Frontal cortex (tissue), 4 donors: Measurements from ENCODE around the gene PRKD1. TPM values are rescaled to one million over a fixed set of nuclear protein-coding genes. Genes with fewer than 3 reads are reported as not detected.
"Not testable (repeated sequence)": the region's sequence is repeated elsewhere in the genome, so short reads cannot be mapped to it uniquely, and the experiment has no call there.

Experiments used
- DNase-seq, 2 donors: peaks; one replicate each; pipeline ENCODE4 v3.0.0; 2012; ENCODE audit warnings: low spot score in 2 of 2
- FAIRE-seq: peaks from 2 replicates; lab custom pipeline; 2012; peaks lifted over from hg19 to GRCh38; lab: Jason Lieb, UNC
- total RNA-seq: library from RNA; depleted of rRNA; stranded (reverse); fragments of >200 nt; gene quantifications from one replicate; pipeline ENCODE4 v1.2.3, GENCODE V29; 2014
- donor health status: control.
- donor health status: control.
- donor health status: control.

PRKD1 gene
- total RNA-seq, 1 donor from 2014 or later: 17.1 TPM

DNA sequence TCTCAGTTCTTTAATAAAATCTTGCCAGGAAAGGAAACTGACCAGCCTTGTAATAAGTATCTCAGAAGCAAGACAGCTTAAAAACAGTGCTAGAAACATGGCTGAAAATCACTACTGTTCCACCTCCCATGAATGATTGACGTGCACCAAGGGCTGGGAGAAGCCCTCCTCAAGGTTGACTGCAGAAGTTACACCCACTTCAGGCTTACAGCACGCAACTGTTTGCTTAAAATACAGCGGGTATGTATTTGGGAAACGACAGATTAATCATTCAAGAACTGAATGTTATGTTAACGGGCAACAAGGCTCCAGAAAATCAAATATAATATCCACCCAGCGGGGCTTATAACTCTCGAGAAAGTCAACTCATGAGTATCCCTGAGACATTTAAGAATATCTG lies 22.1 kb downstream of the PRKD1 start:
- no peak for DNase-seq

DNA sequence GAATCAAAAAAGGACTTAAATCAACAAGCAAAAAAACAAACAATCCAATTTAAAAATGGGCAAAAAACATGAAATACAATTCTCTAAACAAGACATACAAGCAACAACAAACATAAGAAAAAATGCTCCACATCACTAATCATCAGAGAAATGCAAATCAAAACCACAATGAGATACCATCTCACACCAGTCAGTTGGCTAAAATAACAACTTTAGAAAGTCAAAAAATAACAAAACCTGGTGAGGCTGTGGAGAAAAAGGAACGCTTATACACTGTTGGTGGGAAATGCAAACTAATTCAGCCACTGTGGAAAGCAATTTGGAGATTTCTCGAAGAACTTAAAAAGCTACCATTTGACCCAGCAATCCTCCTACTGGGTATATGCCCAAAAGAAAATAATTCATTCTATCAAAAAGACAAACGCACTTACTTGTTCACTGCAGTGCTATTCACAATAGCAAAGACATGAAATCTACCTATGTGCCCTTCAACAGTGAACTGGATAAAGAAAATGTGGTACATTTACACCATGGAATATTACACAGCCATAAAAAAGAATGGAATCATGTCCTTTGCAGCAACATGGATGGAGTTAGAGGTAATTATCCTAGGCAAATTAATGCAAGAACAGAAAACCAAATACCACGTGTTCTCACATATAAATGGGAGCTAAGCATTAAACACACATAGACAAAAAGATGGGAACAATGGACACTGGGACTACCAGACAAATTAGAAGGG lies 26.9 kb downstream of the PRKD1 start:
- FAIRE-seq: no peak
- no peak for DNase-seq

More for the DNA sequence above, 22.1 kb downstream of the PRKD1 start:
- no peak for FAIRE-seq

DNA sequence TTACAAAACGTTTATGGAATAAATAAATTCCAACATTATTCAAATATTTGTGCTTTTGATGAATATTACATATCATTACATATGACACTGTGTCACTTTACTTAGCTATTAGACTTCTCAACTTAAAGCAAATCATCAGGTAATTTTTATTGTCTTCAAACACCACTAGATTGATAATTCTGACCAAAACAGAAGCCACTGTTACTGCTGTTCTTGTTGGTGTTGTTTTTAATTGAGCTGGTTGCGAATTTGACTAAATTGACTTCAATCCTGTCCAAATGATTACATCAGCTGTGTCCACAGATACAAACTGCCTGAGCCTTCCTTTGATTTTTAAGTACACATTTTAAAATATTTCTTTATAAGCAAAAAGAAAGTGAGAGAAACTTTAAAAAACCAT lies 29.2 kb downstream of the PRKD1 start:
- DNase-seq (no peak), FAIRE-seq (no peak)

DNA sequence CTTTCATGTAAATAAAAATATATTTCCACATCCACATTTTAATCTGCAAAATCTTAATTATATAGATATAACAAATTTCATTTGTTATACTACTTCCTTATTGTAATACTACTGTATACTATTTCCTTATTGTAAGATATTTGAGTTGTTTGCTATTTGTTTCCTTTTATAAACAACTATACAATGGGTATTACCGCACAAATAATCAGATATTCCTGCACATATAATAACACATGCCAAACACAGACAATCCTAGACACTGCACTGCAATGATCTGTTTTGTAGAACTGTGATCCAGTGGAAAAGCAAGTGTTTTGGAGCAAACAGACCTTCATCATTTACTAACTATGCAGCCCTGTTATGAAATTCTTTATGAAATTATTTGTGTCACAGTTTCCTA lies 30.5 kb downstream of the PRKD1 start:
- DNase-seq (no peak), FAIRE-seq (no peak)

DNA sequence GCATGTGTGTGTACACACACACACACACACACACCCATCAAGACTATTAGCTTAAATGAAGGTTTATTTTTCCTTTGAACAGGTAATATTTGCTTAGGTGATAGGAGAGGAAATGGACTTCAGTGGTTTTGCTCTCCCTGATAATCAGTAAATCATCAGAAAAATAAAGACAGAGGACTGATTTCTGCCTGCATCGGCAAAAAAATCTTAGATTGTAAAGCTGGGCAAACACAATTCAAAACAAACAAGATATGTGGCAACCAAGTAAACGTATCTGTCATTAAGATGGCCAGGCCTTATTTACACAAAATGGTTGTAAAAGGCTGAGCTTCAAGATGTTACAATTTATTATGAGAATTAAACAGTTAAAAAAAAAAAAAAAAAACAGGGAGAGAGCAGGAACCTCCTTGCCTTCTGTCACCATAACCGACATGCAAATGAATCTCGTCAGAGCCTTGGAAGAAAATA lies 31.3 kb downstream of the PRKD1 start:
- no peak for DNase-seq
- no peak for FAIRE-seq

DNA sequence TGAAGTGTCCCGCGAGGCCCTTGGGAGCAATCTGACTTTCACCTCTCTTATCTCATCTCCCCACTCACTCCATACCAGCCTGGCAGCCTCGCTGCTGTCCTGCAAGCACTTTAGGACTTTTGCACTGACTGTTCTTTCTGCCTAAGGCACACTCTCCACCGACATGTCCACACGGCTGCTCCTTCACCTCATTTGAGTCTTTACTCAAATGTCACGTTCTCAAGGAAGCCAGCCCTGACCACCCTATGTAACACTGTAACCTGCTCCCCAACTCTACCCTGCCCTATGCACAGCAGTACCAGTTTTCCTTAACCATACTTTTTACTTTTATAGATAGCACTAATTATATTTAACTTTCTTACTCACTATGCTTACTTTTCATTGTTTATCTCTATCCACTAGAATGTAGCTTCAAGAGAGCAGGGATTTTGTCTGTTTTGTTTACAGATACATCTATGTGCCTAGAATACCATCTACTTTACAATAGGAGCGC lies 32.0 kb downstream of the PRKD1 start:
- no peak for FAIRE-seq
- no peak for DNase-seq

DNA sequence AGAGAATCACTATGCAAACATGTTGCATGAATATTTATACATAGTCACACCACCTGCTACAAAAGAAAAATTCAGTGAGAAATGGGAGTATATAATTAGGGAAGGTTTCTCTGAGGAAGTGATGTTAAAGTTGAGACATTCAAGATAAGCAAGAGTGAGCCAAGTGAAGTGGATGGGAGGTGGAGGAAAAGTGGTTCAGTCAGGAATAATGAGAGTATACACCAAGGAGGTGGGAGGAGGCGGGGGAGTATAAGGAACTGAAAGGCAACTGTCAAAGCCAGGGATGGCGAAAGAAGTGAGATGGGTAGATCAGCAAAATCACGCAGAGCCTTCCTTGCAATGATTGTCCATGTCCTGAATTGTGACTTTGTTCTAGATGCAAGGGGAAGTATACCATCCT lies 33.7 kb downstream of the PRKD1 start:
- FAIRE-seq (no peak), DNase-seq (no peak)

DNA sequence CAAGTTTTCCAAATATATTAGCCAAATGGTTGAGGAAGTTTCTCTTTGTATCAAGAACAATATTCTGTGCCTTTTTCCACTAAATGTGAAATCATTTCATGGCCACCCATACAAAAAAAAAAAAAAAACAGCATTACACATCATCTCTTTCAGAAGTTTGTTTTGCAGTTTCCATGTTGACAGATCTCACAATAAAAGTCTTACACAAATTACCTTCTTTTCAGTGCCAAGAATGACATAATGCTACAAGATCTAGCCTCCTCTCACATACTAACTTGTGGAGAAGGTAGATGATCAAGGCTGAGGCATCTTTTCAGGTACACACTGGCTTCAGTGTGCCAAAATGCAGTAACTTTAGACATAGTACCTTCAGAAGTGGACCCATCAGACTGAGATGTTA lies 35.3 kb downstream of the PRKD1 start:
- DNase-seq: no peak
- no peak for FAIRE-seq

DNA sequence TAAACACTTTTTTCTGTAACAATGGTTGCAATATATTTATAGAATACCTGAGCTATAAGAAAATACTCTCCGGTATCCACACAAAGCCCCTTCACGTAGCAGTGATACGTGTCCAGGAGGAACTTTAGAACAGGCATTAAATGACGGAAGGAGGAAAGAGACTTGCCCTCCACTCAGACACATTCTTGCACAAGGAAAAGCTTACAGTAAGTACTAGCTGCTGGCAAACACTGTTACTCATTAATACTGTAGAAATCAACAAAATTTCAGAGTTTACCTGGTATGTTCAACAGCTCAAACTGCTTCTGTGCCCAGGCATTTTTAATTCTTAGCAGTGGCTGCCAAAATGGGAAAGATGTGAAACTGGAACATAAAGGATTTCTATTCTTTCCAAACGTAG lies 41.7 kb downstream of the PRKD1 start:
- no peak for DNase-seq
- FAIRE-seq: no peak

DNA sequence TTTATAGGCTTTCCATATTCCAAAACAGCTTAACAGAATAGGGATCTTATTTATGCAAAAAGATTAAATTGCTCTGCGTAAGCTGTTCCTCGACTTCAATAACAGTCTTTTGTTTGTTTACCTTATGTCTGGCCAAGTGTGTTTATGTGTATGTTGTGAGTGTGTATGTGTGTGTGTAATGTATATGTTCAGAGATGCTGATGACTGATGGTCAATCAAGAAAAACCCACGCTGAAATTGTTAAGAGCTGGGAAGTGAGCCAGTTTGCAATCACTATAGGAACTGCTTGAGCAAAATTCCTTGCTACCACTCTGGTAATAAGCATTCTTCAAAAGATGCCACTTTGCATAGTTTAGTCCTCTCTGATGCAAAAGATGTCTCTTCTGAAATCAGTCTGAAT lies 59.6 kb downstream of the PRKD1 start:
- DNase-seq: no peak
- FAIRE-seq: no peak

DNA sequence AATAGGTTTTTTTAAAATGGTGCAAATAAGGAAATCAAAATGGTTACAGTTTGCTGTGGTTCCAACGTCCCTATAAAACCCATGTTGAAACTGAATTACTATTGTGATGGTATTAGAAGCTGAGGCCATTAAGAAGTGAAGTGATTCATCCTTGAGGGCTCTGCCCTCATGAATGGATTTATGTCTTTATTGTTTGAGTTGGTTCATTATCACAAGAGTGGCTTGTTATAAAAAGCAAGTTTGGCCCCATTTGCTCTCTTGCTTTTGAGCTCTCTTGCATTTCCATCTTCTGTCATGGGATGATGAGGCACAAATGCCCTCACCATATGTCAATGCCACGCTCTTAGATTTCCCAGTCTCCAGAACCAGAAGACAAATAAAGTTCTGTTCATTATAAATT lies 62.3 kb downstream of the PRKD1 start:
- no peak for FAIRE-seq
- DNase-seq: no peak

DNA sequence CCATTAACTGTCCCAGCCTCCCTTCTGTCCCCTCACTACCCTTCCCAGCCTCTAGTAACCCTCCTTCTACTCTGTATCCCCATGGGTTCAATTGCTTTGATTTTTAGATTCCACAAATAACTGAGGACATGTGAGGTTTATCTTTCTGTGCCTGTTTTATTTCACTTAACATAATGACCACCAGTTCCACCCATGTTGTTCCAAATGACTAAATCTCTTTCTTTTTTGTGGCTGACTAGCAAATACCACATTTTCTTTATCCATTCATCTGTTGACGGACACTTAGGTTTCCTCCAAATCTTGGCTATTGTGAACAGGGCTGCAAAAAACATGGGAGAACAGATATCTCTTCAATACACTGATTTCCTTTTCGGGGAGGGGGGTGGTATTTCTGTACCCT lies 65.7 kb downstream of the PRKD1 start:
- DNase-seq (no peak), FAIRE-seq (no peak)

DNA sequence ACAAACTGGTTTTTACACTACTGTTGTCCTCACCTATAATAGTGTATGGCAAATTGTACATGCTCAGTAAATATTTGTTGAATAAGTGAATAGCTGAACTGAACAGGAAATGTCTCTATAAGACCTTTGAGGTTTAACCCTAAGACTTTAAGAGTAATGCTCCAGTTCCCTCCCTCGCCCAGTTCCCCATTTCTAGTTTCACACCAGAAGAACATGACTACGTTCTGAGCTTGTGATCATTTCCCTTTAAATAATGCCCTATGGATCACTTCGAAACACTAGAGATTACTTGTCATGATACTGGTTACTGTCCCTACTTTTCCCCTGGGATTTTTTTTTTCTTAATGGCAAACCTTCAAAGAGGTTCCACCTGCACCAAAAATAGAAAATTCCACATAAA lies 69.3 kb downstream of the PRKD1 start:
- no peak for DNase-seq
- FAIRE-seq: no peak

DNA sequence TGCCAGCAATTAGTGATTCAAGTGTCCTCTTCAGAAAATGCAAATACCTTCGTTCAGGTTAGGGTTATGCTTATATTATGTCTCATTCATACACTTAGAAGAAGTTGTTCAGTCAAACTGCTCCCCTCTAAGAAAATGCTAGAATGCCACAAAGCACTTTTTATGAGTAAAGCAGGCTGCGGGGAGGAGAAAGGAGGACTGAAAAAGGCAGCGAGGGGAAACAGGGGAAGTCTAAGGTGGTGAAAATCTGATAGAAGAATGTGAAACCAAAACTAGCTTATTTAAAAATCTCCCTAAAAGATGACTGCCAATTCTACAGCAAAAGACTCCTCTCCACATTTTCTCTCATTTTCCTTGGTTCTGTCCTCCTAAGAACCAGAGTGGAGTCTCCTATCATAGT lies 70.1 kb downstream of the PRKD1 start:
- FAIRE-seq (no peak), DNase-seq (no peak)

DNA sequence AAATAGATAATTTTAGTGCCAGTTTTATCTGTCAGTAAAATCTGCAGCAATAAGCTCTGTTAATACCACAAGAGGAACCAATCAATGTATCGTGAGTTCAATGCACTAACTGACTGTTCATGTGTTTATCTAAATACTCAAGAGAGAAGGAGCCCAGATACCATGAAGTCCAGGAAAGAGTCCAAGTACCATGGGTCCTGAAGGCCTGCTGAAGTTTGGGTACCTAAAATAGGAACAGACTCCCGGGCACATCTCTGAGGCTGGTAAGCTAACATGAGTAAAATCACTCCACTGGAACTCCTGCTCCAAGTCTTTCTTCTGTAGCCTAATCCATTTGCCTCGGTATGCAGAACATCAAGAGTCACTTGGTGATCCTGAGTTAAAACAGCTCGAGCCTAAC lies 71.1 kb downstream of the PRKD1 start:
- DNase-seq: no peak

DNA sequence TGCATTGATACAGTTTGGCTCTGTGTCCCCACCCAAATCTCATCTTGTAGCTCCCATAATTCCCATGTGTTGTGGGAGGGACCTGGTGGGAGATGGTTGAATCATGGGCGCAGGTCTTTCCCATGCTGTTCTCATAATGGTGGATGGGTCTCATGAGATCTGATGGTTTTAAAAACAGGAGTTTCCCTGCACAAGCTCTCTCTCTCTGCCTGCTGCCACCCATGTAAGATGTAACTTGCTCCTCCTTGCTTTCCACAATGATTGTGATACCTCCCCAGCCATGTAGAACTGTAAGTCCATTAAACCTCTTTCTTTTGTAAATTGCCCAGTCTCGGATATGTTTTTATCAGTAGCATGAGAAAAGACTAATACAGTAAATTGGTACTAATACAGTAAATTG lies 74.0 kb downstream of the PRKD1 start:
- FAIRE-seq, DNase-seq: not testable (repeated sequence)

More for the DNA sequence above, 71.1 kb downstream of the PRKD1 start:
- FAIRE-seq: no peak

DNA sequence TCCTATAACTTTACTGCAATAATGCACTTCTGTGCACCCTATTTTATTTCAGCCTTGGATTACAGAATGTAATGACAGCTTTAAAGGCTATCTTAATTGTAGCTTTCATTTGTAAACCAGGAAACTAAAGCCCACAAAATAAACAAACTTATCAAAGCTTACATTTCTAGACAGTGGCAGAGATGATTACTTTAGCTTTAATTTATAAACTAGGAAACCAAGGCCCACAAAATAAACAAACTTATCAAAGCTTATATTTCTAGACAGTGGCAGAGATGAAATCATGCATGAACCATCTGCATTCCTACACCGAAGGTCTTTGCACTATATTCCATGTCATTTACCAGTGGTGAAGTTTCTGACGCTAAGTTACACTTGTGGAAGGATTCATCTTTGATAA lies 74.4 kb downstream of the PRKD1 start:
- FAIRE-seq (no peak), DNase-seq (no peak)

DNA sequence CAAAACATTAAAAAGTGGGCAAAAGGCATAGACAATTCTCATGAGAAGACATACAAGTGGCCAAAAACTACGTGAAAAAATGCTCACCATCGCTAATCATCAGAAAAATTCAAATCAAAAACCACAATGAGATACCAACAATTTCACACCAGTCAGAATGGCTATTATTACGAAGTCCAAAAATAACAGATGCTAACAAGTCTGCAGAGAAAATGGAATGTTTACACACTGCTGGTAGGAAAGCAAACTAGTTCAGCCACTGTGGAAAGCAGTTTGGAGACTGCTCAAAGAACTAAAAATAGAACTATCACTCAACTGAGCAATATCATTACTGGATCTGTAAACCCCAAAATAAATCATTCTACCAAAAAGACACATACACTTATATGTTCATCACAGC lies 76.2 kb downstream of the PRKD1 start:
- DNase-seq (no peak), FAIRE-seq (no peak)

DNA sequence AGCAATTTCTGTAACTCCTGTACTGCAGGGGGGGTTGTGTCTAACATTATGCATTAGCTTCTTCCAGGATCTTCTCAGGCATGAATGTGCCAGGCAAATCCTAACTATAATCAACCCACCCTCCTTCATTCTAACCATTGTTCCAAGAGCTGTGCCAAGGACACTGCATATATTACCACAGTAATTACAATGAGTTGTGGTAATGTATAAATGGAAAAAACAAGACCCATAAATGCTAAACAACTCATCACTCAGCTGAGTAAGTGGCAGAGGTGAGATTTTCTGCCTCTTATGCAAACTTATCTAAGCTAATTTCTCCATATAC lies 80.6 kb downstream of the PRKD1 start:
- FAIRE-seq (no peak), DNase-seq (no peak)

DNA sequence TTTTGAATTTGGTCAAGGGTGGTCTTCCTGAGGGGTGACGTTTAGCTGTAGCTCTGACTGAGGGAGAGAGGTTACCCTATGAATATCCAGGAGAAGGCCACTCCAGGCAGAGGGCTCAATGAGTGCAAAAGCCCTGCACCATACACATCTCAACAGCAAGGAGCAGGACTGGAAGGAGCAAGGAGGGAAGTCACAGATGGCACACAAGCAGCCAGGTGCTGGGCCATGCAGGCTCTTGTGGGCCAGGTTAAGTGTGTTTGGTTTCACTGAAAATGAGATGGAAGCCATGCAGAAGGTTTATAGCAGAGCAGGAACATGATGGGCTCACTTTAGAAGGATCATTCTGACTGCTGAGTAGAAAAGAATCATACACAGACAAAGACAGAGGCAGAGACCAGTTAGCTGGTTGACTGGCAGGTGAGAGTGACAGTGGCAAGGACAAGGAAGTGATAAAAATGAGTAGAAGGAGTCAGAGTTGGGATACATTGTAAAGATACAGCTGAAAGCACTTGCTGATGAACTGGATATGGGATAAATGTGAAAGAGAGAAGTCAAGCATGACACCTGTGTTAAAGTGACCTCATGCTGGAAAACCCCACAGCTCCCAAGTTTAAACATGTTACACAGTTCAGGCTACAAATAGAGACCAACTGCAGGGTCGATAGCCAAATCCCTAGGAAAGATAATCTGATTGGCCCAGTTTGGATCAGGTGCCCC lies 81.2 kb downstream of the PRKD1 start:
- DNase-seq (no peak), FAIRE-seq (no peak)

DNA sequence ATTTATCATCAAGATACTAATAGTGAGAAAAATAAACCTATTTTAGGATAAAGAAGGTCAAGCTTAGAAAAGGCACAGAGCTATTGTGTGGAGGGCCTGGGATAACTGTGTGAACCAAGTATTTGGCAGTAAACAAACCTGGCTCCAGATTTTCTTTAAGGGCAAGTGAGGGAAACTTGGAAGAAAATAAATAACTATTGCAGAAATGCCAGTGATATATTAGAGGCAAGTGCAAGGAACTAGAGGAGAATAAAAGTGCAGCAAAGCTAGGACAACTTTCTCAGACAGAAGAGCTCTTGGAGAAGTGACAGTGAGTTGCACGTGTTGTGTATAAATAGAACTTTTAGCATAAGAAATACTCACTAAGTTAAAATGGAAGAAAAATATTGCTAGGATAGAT lies 83.7 kb downstream of the PRKD1 start:
- DNase-seq: no peak
- no peak for FAIRE-seq

DNA sequence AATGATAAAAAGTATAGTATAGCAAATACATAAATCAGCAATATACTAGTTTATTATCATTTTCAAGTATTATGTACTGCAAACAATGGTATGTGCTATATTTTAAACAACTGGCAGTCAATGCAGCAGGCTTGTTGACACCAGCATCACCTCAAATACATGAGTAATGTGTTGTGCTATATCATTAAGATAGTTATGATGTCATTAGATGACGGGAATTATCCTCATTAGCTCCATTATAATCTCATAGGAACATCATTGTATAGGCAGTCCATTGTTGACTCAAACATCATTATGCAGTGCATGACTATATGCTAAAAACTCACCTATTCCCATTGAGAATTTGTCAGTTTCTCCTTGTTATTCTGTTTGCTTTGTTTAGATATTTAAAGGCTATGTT lies 85.4 kb downstream of the PRKD1 start:
- FAIRE-seq (no peak), DNase-seq (no peak)
